Stomach (tissue), 9 donors: ENCODE data around the gene MAGEA11. TPM values are rescaled to one million over a fixed set of nuclear protein-coding genes. Genes with fewer than 3 reads are reported as not detected.

Experiments
- DNase-seq, 2 donors: peaks; one replicate each; pipeline versions ENCODE4 v3.0.0 to v3.0.0-alpha.2; 2013 to 2019
- H3K27ac ChIP-seq, 5 donors: fragments of 200-600 bp in 4 of 5; sonication (generic) in 4 of 5; one replicate each; pipeline ENCODE4 v1.5.1; 2013 to 2019; ENCODE audit warnings: mild to moderate bottlenecking in 1 of 5, moderate library complexity in 1 of 5
- H3K27me3 ChIP-seq, 3 donors: fragments of 200-600 bp; sonication (generic); one replicate each; pipeline ENCODE4 v1.5.1; 2017 to 2019; ENCODE audit warnings: mixed run types in 1 of 3
- H3K36me3 ChIP-seq, 4 donors: fragments of 200-600 bp; sonication (generic); 1 replicate in 3 of 4; 2 replicates in 1 of 4; pipeline ENCODE4 v1.5.1; 2016 to 2019
- H3K4me1 ChIP-seq, 4 donors: fragments of 200-600 bp; sonication (generic); one replicate each; pipeline ENCODE4 v1.5.1; 2016 to 2019
- H3K4me3 ChIP-seq, 4 donors: fragments of 200-600 bp; sonication (generic) in 3 of 4; one replicate each; pipeline ENCODE4 v1.5.1; 2016 to 2019; ENCODE audit warnings: mild to moderate bottlenecking in 1 of 4
- H3K9me3 ChIP-seq, 4 donors: fragments of 200-600 bp; sonication (generic); one replicate each; pipeline ENCODE4 v1.5.1; 2016 to 2019
- EP300 ChIP-seq: sonication (generic); formaldehyde crosslinking; IDR thresholded peaks from one replicate; pipeline ENCODE4 v1.6.1; 2017; ENCODE audit warnings: antibody characterized with exemption
- POLR2A ChIP-seq, 4 donors: fragments of 450-650 bp; IDR thresholded peaks; one replicate each; pipeline ENCODE4 v1.6.1; 2016; ENCODE audit warnings: antibody characterized with exemption in 4 of 4, control low read depth in 2 of 4, mild to moderate bottlenecking in 1 of 4, moderate library complexity in 1 of 4
- POLR2AphosphoS5 ChIP-seq, 3 donors: sonication (generic); formaldehyde crosslinking; IDR thresholded peaks; one replicate each; pipeline ENCODE4 v1.6.1; 2016; ENCODE audit warnings: antibody characterized with exemption in 3 of 3
- WGBS, 5 donors: extraction: QIAGEN DNeasy Blood & Tissue Kit in 3 of 5; methylation state at CpG; one replicate each; pipeline versions ENCODE4 v1.1.5 to v1.1.7; 2013 to 2018; 5-methylcytosine and 5-hydroxymethylcytosine counted together
- intact Hi-C: fragments of 100-400 bp; cut with DNase I; formaldehyde crosslinking; loops from one replicate; pipeline ENCODE4 v1.15.1; 2023; ENCODE audit warnings: low total_unique reads
- polyA plus RNA-seq, 3 donors: library from polyadenylated mRNA; stranded (reverse); fragments of 200-250 nt; gene quantifications; one replicate each; pipeline ENCODE4 v1.2.3, GENCODE V29; 2013
- total RNA-seq, 5 donors: library from RNA; depleted of rRNA; stranded (reverse); fragments of >200 nt; gene quantifications; one replicate each; pipeline versions ENCODE4 v1.1.0 to v1.2.3, GENCODE V29; 2014 to 2016
- TF ChIP-seq, protein P1 (sequence below), 7 experiments: fragments of 450-650 bp in 4 of 7; fragments of 200-600 bp in 3 of 7; sonication (generic) in 3 of 7; IDR thresholded peaks; one replicate each; pipeline ENCODE4 v1.5.1; 2016 to 2019; ENCODE audit warnings: antibody characterized with exemption in 7 of 7, control low read depth in 2 of 7, mild to moderate bottlenecking in 1 of 7
- donor health status: healthy with polysubstance abuse.
- donor health status: Bipolar disorder and iron deficiency.
- donor health status: healthy.

Gene MAGEA11
- total and polyA plus RNA-seq, 8 donors, result not detected

GRCh38 chrX:149707147-149707901, 4.5 kb upstream of the MAGEA11 start:
- H3K4me1 ChIP-seq, result no peaks in the 10 kb centered on the region
- no peak for DNase-seq
- H3K27me3 ChIP-seq, result no peaks in the 10 kb centered on the region
- no peaks in the 10 kb centered on the region for H3K36me3 ChIP-seq
- TF ChIP-seq POLR2A (IDR thresholded peaks at IDR 0.05) (no peak), POLR2AphosphoS5 (IDR thresholded peaks at IDR 0.05) (no peak), EP300 (no peak)
- TF ChIP-seq, protein P1, sequence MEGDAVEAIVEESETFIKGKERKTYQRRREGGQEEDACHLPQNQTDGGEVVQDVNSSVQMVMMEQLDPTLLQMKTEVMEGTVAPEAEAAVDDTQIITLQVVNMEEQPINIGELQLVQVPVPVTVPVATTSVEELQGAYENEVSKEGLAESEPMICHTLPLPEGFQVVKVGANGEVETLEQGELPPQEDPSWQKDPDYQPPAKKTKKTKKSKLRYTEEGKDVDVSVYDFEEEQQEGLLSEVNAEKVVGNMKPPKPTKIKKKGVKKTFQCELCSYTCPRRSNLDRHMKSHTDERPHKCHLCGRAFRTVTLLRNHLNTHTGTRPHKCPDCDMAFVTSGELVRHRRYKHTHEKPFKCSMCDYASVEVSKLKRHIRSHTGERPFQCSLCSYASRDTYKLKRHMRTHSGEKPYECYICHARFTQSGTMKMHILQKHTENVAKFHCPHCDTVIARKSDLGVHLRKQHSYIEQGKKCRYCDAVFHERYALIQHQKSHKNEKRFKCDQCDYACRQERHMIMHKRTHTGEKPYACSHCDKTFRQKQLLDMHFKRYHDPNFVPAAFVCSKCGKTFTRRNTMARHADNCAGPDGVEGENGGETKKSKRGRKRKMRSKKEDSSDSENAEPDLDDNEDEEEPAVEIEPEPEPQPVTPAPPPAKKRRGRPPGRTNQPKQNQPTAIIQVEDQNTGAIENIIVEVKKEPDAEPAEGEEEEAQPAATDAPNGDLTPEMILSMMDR (IDR thresholded peaks at IDR 0.05), result no peak
- no peak overlapping the region for H3K4me3 ChIP-seq
- WGBS, 5 donors, result 67 to 81% (median 77%) methylated on average over 2 of the region's 2 CpGs
- no peak overlapping the region for H3K27ac ChIP-seq
- H3K9me3 ChIP-seq, result no peaks in the 10 kb centered on the region
- intact Hi-C loops, result no loop called here

GRCh38 chrX:149712831-149713230, 971 bp downstream of the MAGEA11 start:
- TF ChIP-seq EP300 (no peak), POLR2AphosphoS5 (IDR thresholded peaks at IDR 0.05) (no peak)
- TF ChIP-seq, protein P1 (IDR thresholded peaks at IDR 0.05), result no peak
- intact Hi-C loops, result no loop called here
- H3K4me1 ChIP-seq, result no peaks in the 10 kb centered on the region
- DNase-seq, result no peak
- WGBS, 5 donors, result 87 to 96% (median 94%) methylated on average over 2 to 5 of the region's 5 CpGs
- no peak overlapping the region for H3K4me3 ChIP-seq
- peaks cover 0 to 8% (median 0%) of the 10 kb centered on the region in 3 donors for H3K27me3 ChIP-seq
- no peaks in the 10 kb centered on the region for H3K36me3 ChIP-seq
- H3K27ac ChIP-seq, result no peak overlapping the region
- no peaks in the 10 kb centered on the region for H3K9me3 ChIP-seq

- DNase-seq, result no peak
- Histone ChIP-seq H3K27ac (no peak overlapping the region), H3K36me3 (no peaks in the 10 kb centered on the region), H3K27me3 (peaks cover 0 to 8% (median 0%) of the 10 kb centered on the region in 3 donors), H3K9me3 (no peaks in the 10 kb centered on the region), H3K4me1 (no peaks in the 10 kb centered on the region), H3K4me3 (no peak overlapping the region)
- intact Hi-C loops, result no loop called here
- 51 to 91% (median 74%) methylated on average over 4 to 5 of the region's 5 CpGs for WGBS, 5 donors
- no peak for TF ChIP-seq EP300
- no peak for TF ChIP-seq POLR2AphosphoS5 (IDR thresholded peaks at IDR 0.05)
- TF ChIP-seq POLR2A (IDR thresholded peaks at IDR 0.05), result no peak
- TF ChIP-seq, protein P1 (IDR thresholded peaks at IDR 0.05), result no peak
These were observed 1.6 kb downstream of the MAGEA11 start for GRCh38 chrX:149713279-149714050.

GRCh38 chrX:149715468-149715867, 3.6 kb downstream of the MAGEA11 start:
- Histone ChIP-seq H3K27ac (no peak overlapping the region), H3K9me3 (no peaks in the 10 kb centered on the region), H3K4me3 (no peak overlapping the region), H3K4me1 (peaks cover 0 to 6% (median 0%) of the 10 kb centered on the region in 4 donors), H3K27me3 (peaks cover 0 to 8% (median 0%) of the 10 kb centered on the region in 3 donors), H3K36me3 (no peaks in the 10 kb centered on the region)
- no peak for DNase-seq
- intact Hi-C loops, result no loop called here
- TF ChIP-seq POLR2AphosphoS5 (IDR thresholded peaks at IDR 0.05) (no peak), POLR2A (IDR thresholded peaks at IDR 0.05) (no peak), EP300 (no peak)
- TF ChIP-seq, protein P1 (IDR thresholded peaks at IDR 0.05), result no peak
- WGBS, 5 donors, result 70 to 94% (median 83%) methylated on average over 2 of the region's 2 CpGs
